SKM-1 treated with dmso at 0.1 percent for 144 hours (cell line): ENCODE measurements around the gene ALPP.
"Not testable (repeated sequence)": the region's sequence is repeated elsewhere in the genome, so short reads cannot be mapped to it uniquely, and the experiment has no call there.

ENCODE experiments used
- DNase-seq: peaks from one replicate; lab custom pipeline; 2025; ENCODE audit not compliant: unreplicated experiment; lab: John Stamatoyannopoulos, UW

ALPP gene

DNA sequence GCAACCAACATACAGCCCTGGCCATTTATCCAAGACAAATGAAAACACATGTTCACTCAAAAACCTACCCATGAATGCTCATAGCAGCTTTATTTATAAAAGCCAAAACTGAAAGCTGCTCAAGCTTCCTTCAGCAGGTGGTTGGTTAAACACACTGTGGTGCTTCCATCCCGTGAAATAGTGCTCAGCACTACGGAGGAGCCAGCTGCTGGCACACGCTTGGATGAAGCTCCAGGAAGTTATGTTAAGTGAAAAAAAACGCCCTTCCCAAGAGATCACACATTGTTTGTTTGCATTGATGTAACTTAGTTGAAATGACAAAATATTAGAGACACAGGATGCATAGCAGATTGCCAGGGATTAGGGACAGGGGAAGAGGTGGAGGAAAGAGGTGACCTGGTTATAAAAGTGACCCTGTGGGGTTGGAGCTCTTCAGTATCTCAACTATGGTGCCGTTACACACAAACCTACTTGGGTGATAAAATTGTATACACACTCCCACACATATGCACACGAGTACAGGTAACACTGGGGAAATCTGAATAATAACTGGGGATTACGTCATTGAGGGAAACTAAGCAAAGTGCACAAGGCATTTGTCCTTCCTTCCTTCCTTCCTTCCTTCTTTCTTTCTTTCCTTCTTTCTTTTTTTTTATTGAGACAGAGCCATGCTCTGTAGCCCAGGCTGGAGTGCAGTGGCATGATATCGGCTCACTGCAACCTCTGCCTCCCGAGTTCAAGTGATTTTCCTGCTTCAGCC, 21.9 kb downstream of the ALPP start:
- DNase-seq: no peak

DNA sequence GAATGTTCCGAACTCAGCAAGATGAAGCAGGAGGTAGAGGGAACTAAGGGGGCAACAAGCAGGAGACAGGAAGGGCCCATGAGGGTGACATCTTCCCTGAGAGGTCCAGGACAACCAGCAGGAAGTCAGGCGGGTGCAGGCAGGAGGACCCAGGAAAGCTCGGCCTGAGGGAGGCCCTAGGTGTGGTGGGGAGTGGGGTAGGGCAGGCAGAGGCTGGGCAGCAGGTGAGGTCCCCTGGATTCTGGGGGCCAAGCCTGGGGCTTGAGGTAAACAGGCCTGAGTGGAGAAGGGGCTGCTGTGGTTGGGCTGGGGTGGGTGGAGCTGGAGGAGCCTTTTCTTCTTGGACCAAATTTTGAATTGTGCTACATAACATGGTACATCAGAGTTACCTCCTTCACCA, 24.0 kb downstream of the ALPP start:
- no peak for DNase-seq

DNA sequence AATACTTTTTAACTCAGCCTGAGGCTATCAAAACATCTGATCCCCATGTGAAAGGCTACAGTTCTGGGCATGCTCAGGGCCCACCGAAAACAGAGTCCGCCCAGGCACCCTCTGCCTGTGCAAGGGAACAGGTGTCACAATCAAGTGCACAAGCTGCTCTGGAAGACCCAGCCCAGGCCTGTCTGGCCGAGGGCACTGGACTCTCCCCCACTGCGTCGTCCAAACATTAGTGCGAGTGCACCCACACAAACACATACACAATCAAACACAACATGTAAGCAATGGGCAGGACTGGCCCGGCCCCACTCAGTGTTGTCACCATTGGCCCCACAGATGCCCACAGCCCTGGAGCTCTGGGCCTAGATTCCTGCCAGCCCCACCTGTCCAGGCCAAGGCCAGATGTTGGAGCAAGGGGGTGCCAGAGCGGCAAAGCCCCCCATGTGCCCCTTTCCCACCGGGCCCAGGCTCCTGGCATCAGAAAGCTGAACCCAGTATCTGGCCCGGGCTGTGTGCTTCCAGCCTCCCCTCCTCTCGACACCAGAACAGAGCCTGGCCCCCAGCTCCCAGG, 27.5 kb downstream of the ALPP start:
- DNase-seq: no peak

DNA sequence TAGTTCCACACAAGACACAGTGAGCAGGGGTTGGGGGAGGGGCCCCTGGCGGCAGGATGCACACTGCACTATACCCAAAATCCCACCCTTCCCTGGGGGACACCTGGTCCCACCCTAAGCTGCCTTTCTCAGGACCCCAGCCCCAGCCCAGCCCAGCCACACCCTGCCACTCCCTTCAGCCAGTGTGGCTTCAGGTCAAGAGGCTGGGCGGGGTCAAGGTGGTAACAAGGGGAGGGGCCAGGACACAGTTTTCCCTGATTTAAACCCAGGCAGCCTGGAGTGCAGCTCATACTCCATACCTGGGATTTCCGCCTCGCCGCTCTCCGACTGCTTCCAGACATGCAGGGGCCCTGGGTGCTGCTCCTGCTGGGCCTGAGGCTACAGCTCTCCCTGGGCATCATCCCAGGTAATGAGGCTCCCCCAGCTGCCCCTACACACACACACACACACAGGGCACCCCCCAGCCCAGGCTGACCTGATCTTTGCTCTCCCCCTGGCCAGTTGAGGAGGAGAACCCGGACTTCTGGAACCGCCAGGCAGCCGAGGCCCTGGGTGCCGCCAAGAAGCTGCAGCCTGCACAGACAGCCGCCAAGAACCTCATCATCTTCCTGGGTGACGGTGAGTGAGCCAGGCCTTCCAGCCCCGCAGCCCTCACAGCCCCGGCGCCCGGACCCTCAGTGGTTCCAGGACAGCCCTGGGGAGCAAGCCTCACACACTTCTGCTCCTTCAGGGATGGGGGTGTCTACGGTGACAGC, 28.2 kb downstream of the ALPP start, which contains the start of gene ALPG:
Gene ALPG (plus strand): TSS at position 289 of the 755 bp plus-strand sequence. CDS start 51 bp downstream, at position 340.
- no peak for DNase-seq

DNA sequence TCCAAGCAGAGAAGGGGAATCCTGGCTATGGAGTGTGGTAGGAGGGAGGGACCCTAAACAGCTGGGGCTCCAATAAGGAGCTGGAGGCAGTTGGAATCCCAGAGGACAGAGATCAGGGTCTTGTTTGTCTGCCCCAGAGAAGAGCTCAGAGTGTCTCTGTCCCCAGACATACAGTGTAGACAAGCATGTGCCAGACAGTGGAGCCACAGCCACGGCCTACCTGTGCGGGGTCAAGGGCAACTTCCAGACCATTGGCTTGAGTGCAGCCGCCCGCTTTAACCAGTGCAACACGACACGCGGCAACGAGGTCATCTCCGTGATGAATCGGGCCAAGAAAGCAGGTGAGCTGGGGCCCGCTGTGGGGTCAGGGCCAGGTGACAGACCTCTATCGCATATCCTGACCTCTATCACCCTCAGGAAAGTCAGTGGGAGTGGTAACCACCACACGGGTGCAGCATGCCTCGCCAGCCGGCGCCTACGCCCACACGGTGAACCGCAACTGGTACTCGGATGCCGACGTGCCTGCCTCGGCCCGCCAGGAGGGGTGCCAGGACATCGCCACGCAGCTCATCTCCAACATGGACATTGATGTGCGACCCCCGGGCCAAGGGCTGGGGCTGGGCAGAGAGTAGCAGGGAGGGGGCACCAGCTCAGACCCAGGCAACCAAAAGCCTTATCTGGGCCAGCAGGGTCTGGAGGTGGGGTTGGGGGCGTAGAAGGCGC, 29.0 kb downstream of the ALPP start:
- DNase-seq: not testable (repeated sequence)

DNA sequence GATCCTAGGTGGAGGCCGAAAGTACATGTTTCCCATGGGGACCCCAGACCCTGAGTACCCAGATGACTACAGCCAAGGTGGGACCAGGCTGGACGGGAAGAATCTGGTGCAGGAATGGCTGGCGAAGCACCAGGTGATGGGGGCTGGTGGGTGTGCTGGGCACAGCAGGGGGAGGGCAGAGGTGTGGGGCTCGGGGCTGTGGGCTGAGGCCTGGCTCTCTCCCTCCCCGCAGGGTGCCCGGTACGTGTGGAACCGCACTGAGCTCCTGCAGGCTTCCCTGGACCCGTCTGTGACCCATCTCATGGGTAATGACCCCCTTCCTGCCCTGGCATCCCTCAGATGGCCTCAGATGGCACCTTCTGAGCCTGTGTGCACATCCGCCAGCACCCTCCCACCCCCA, 29.7 kb downstream of the ALPP start:
- not testable (repeated sequence) for DNase-seq

DNA sequence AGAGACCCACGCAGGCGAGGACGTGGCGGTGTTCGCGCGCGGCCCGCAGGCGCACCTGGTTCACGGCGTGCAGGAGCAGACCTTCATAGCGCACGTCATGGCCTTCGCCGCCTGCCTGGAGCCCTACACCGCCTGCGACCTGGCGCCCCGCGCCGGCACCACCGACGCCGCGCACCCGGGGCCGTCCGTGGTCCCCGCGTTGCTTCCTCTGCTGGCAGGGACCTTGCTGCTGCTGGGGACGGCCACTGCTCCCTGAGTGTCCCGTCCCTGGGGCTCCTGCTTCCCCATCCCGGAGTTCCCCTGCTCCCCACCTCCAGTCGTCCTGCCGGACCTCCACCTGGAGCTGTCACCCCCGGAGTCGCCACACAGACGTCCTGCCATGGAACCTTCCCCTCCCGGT, 31.1 kb downstream of the ALPP start:
- not testable (repeated sequence) for DNase-seq

DNA sequence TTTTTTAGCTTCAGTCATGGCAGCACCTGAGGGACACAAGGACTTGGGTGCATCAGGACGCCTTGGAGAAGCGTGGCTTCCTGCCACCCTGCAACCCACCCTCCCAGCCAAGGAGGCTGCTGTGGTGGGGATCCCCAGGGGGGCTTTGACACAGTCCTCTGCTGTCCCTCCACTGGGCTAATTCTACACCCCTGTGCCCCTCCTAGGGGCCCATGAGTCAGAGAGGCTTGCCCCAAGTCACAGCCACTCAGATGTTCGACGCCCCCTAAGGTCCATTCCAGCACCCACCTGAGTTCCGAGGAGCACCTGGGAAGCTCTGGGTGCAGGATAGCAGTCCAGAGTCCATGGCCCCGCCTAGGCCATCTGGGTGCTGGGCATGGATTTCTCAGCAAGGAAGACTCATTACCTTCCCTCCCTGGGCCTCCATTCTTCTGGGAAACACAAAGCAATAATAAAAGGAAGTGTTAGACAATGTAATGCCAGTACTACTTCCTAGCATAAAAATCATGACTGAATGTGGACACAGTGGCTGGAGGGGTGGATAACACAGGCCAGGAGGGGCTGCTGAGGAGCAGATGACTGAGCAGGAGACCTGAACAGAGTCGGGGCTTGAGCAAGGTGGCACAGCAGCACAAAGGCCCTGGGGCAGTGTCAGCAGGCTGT, 31.8 kb downstream of the ALPP start:
- no peak for DNase-seq

DNA sequence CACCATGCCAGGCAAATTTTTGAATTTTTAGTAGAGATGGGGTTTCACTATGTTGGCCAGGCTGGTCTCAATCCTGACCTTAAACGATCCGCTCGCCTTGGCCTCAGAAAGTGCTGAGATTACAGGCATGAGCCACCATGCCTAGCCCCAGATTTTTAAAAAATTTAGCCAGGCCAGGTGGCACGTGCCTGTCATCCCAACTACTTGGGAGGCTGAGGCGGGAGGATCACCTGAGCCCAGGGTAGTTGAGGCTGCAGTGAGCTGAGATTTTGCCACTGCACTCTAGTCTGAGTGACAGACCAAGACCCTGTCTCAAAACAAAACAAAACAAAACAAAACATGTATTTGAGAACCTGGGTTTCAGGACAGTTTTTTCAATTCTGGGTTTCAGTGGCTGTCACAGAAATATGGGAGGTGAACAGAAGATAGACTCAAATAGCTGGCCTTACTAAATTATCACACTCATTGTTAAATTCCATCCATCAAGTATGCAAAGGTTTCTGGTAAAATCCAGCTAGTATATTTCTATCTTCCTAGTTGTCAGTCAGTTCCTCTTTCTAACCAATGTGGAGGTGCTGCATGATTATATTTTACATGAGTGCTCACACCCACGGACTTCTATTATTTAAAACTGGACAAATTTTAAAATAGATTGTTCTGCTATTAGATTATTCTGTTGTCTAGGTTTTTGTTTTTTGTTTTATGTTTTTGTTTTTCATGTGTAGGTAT, 33.5 kb downstream of the ALPP start:
- no peak for DNase-seq

DNA sequence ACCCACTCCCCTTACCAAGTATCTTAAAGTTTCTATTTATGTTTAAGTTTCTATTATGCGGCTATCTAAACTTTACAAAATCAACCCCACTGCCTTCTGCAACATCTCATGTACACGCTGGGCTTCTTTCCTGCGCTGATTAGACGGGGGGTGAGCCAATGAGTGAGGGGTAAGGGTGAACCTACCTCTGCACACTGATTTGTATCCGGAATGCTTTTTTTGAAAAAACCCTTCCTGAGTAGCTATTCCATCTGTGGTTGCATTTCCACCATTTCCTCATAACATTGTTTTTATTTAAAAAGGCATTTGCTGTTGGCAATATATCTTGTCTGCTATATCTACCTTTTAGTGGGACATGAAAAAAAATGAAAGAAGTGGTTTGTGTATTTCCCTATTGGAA, 34.4 kb downstream of the ALPP start:
- no peak for DNase-seq

DNA sequence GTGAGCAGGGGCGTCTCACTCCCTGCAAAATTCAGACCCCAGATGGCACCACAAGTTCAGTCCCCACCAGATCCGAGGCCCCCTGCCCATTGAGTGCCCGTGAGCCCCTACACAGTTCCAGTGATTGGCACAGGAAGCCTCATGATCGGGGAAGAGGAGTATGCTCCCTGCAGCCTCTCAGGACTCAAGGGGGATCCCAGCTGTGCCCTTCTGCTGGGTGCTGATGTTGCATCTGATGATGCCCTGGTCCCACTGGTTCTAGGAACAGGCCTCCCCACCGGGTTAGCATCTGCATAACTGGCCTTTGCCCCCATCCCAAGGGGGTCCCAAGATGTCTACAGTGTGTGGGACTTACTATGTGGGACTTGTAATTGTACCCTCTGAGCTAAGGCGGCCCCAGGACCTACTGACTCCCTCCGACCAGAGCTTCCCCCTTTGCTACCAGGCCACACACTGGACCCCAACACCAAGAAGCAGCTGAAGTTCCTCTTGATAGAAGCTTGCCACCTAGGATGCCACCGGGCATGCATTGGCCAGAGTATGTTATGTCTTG, 36.7 kb downstream of the ALPP start:
- no peak for DNase-seq

DNA sequence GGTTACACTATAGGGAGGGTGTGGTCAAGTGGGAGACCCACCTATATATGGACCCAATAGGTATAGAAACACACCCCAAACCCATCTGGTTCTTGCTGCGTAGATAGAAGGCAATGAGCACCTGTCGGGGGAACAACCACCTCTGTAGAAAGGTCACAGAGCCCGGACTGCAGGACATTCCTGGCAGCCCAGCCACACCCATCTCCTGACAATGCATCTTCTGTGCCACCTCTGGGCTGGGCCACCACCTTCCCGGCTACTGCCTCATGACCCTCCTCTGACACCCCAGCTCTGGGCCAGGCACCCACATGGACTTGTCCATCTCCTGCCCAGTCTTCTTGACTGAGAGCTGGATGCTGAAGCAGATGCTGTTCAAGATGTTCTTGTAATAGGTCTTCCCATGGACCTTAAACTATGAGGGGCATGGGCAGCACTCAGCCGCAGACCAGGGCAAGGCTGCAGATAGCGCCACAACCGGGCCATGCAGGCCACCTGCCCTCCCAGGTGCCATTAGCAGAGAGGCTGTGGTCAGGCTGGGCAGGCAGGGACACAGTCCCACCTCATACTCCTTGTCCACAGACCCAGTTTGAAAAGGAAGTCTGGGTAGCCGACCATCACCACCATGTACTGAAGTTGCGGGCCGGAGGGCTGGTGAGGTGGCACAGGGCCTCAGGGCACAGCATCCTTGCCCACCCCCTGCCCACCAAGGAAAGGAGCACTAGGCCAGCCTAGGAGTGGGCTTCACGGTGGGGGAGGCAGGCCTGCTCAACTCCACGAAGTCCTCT, 37.4 kb downstream of the ALPP start:
- no peak for DNase-seq

DNA sequence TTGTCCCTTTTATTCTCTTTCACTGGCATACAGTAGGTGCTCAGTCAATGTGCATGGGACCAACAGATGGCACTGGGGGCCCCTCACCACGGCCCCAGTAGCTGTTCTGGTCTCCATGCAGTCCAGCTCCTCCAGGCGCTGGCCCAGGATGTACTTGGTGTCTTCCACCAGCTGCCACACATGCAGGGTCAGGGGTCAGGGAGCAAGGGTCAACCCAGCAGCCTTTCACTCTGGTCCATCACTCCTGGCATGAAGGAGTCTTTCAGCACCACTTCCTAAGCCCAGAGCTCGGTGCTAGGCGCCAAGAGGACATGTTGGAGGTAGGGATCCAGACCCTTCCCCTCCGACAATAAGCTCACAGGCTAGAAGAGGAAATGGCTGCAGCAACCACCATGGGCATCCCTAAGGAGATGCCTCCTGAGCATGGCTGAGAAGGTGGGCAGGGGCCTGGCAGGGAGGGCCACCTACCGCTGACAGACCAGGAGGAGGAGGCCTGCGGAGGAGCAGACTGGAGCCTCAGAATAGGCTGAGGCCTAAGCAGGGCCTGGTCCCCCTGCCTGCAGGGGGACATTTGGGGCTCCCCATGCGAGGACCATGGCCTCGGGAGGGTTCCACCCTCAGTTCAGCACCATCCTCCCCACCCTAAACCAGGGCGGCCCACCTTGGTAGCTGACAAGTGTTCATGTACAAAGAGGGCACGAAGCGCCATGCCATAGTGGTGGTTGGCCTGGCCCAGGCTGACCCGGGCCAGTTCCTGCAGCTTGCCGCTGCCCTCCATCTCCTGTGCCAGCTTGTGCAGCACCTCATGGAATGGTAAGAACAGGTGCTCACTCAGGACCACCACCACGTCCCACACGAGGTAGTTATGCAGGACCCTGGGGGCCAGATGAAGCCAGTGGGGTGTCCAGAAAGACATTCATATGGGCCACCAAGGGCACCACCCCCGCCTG, 38.2 kb downstream of the ALPP start:
- no peak for DNase-seq

DNA sequence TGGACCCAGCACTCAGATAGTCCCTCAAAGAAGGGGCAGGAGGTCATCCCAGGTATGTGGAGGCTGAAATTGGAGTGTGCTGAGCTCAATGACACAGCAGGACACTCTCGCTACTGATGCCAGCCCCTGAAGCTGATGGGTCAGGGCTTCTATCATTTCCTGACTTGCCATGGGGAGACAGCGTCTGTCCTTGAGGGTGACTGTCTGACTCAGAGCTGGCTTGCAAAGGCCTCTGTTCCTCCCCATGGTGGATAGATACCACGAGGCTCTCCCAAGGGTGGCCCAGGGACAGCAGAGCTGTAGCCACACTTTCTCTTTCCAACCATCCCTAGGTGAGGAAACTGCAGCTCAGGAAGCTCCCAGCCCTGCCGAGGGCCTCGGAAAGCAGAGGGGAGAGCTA, 38.9 kb downstream of the ALPP start:
- no peak for DNase-seq

DNA sequence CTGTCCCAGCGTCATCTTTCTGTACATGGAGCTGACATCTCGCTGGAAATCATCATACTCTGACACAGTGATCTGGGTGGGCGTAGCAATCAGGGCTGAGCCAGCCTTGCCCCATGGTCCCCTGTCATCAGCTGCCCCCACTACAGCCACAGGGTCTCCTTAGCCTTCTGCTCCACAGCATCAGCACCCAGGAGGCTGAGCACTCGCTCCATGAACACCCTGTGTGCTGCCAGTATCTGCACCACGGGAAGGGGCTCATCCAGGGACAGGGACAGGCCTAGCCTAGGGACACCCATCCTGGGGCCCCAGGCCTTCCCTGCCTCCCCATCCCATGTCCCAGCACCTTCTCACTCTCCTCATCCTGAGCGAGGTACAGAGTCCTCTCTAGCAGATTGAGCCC, 39.5 kb downstream of the ALPP start:
- DNase-seq: no peak

DNA sequence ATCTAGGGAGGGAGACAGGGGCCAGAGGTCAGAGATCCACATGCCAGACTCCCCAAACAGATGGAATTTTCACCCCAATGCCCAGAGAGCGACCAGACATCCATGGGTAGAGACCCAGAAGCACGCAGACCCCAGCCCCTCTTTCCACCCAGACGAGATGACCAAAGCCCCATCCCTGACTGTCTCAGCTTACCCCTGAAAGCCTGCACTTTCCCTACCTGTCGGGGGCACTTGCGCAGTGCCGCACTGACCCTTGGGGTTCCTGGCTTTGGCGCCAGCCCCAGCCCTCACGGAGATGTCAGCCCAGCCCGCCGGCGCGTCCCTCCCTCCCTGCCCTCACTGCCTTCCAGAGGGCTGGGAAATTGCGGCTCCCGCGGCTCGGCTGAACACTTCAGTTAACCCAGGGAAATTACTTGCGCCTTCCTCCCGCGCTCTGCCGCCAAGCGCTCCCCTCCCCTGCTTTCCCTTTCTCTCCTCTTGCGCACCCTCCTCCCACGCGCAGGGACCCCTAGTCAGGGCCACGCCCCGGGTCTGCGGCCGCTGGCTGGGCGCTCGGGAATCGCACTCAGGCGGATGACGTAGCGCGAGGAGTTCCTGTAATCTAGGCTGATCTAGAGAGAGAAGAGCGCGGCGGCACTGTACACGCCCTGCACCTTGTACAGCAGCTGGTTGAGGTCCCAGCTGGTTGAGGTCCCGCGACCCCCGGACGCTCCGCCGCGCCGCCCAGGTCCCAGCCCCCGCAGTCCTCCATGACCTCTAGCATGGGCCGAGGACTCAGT, 40.1 kb downstream of the ALPP start:
- DNase-seq: no peak
